Fibroblast of skin of left biceps (primary cell): ENCODE results near the gene ARHGAP8.

Source experiments
- DNase-seq, 2 experiments: peaks; one replicate each; pipeline ENCODE4 v3.0.0-alpha.2; 2013; ENCODE audit warnings: low read depth in 2 of 2

The ARHGAP8 gene

GRCh38 chr22:44907765-44908737, 155.7 kb downstream of the ARHGAP8 start:
- DNase-seq, result no peak

- DNase-seq, result no peak
Observed at GRCh38 chr22:44909241-44909640, 156.9 kb downstream of the ARHGAP8 start.
